GM12878 (cell line): ENCODE measurements around the gene CCL3. TPM values are rescaled to one million over a fixed set of nuclear protein-coding genes. Genes with fewer than 3 reads are reported as not detected.
A peak's percentile ranks its signal among the peaks of the same experiment; 100 is the strongest.
"Not testable (repeated sequence)": the region's sequence is repeated elsewhere in the genome, so short reads cannot be mapped to it uniquely, and the experiment has no call there.

Experiments used
- ATAC-seq: fragments of 200-7000 bp; cut with Tn5 transposase; 3 replicates; pipeline ENCODE4 v1.9.1; 2020; ENCODE audit warnings: mild to moderate bottlenecking, moderate library complexity
- BruUV-seq: library from RNA; stranded (reverse); fragments of 400-500 nt; replicated peaks from 2 replicates; lab custom pipeline; 2021; lab: Mats Ljungman, UMichigan
- CTCF ChIA-PET: fragments of 300-600 bp; sonication (Branson Sonifier 250); formaldehyde crosslinking; extraction: SDS; loops from one replicate; lab custom pipeline; 2021; ENCODE audit warnings: inconsistent platforms; lab: Yijun Ruan, JAX
- POLR2A ChIA-PET: fragments of 350-600 bp; formaldehyde crosslinking; extraction: SDS; loops from one replicate; lab custom pipeline; 2021; ENCODE audit warnings: inconsistent platforms; lab: Charles Lee
- RAD21 ChIA-PET: fragments of 300-600 bp; sonication (Branson Sonifier 250); formaldehyde crosslinking; loops from one replicate; lab custom pipeline; 2023; ENCODE audit warnings: antibody characterized with exemption; ENCODE audit not compliant: unreplicated experiment; lab: Charles Lee
- SMC1A ChIA-PET: fragments of 300-600 bp; sonication (Branson Sonifier 250); formaldehyde crosslinking; loops from one replicate; lab custom pipeline; 2023; ENCODE audit not compliant: unreplicated experiment, uncharacterized antibody; lab: Charles Lee
- DNase-seq: peaks from one replicate; pipeline ENCODE4 v3.0.0-alpha.2; 2011; ENCODE audit warnings: low read depth, low spot score
- FAIRE-seq: peaks from 3 replicates; lab custom pipeline; 2011; peaks lifted over from hg19 to GRCh38; lab: Jason Lieb, UNC
- H2AFZ ChIP-seq: 2 replicates; pipeline ENCODE4 v1.6.0; 2011; ENCODE audit warnings: low read depth, low read length, control low read depth; ENCODE audit not compliant: control insufficient read depth
- H3K27ac ChIP-seq: 2 replicates; pipeline ENCODE4 v1.5.1; 2011; ENCODE audit warnings: control low read depth; ENCODE audit not compliant: control insufficient read depth, insufficient read depth
- H3K27me3 ChIP-seq, 2 experiments: replicated peaks in 1 of 2; 2 replicates each; pipeline versions ENCODE4 v1.6.0 to v1.6.1; 2011; ENCODE audit warnings: low read length in 1 of 2; ENCODE audit not compliant: control insufficient read depth in 2 of 2, insufficient read depth in 2 of 2
- H3K36me3 ChIP-seq, 2 experiments: 2 replicates each; pipeline ENCODE4 v1.5.1; 2011; ENCODE audit warnings: low read length in 1 of 2; ENCODE audit not compliant: control insufficient read depth in 2 of 2, insufficient read depth in 2 of 2
- H3K4me1 ChIP-seq: 2 replicates; pipeline ENCODE4 v1.6.1; 2011; ENCODE audit warnings: mild to moderate bottlenecking, low read length, moderate library complexity, mixed read lengths; ENCODE audit not compliant: control insufficient read depth, insufficient read depth
- H3K4me2 ChIP-seq: 2 replicates; pipeline ENCODE4 v1.6.0; 2011; ENCODE audit warnings: control low read depth; ENCODE audit not compliant: control insufficient read depth, insufficient read depth
- H3K4me3 ChIP-seq: fragments of 200-600 bp; sonication (generic); 2 replicates; pipeline ENCODE4 v1.5.1; 2016
- H3K79me2 ChIP-seq: 2 replicates; pipeline ENCODE4 v1.6.0; 2011; ENCODE audit warnings: low read length; ENCODE audit not compliant: control insufficient read depth, insufficient read depth
- H3K9ac ChIP-seq: 2 replicates; pipeline ENCODE4 v1.8.0; 2011; ENCODE audit warnings: low read length, control low read depth, mixed read lengths; ENCODE audit not compliant: control insufficient read depth, insufficient read depth
- H3K9me3 ChIP-seq: replicated peaks from 3 replicates; pipeline ENCODE4 v1.5.1; 2011; ENCODE audit warnings: mild to moderate bottlenecking, low read length; ENCODE audit not compliant: control insufficient read depth, insufficient read depth
- H4K20me1 ChIP-seq: 2 replicates; pipeline ENCODE4 v1.6.0; 2011; ENCODE audit not compliant: control insufficient read depth, insufficient read depth
- BCL11A ChIP-seq: IDR thresholded peaks from 2 replicates; pipeline ENCODE4 v1.6.1; 2011; ENCODE audit warnings: low read depth, low read length
- CEBPB ChIP-seq, 2 experiments: fragments of 150-350 bp in 1 of 2; IDR thresholded peaks; 2 replicates each; pipeline ENCODE4 v1.6.1; 2012 to 2014; ENCODE audit warnings: low read depth in 2 of 2, low read length in 2 of 2, borderline replicate concordance in 1 of 2, inconsistent platforms in 1 of 2
- EGR1 ChIP-seq, 2 experiments: IDR thresholded peaks; 1 replicate in 1 of 2; 2 replicates in 1 of 2; pipeline ENCODE4 v1.6.1; 2011 to 2012; ENCODE audit warnings: low read depth in 2 of 2, low read length in 2 of 2, borderline replicate concordance in 1 of 2, mild to moderate bottlenecking in 1 of 2, moderate library complexity in 1 of 2
- IKZF1 ChIP-seq: fragments of 450-650 bp; conservative IDR thresholded peaks from 2 replicates; pipeline ENCODE4 v1.6.1; 2017; ENCODE audit warnings: antibody characterized with exemption, mild to moderate bottlenecking
- IKZF2 ChIP-seq, 2 experiments: fragments of 450-650 bp; IDR thresholded peaks; 2 replicates each; pipeline ENCODE4 v1.6.1; 2017; ENCODE audit warnings: mild to moderate bottlenecking in 2 of 2, moderate library complexity in 2 of 2
- POLR2AphosphoS5 ChIP-seq: IDR thresholded peaks from 2 replicates; pipeline ENCODE4 v1.6.1; 2011; ENCODE audit warnings: mild to moderate bottlenecking, low read length, inconsistent platforms
- RUNX3 ChIP-seq: IDR thresholded peaks from 2 replicates; pipeline ENCODE4 v1.6.1; 2012; ENCODE audit warnings: low read length, inconsistent platforms
- TBL1XR1 ChIP-seq: IDR thresholded peaks from 2 replicates; pipeline ENCODE4 v1.6.1; 2012; ENCODE audit warnings: low read depth, low read length, improper control_type of control experiment
- whole genome bisulfite sequencing: methylation state at CpG from one replicate; pipeline ENCODE4 v1.1.6; 2016; ENCODE audit warnings: low lambda C conversion rate; ENCODE audit not compliant: insufficient replicate concordance, insufficient coverage; ENCODE audit errors: missing lambda C conversion rate; 5-methylcytosine and 5-hydroxymethylcytosine counted together
- in situ Hi-C: fragments of 300-500 bp; cut with MboI; formaldehyde crosslinking; loops from 9 replicates; pipeline ENCODE4 v1.14.3; 2018; ENCODE audit warnings: mixed read lengths
- intact Hi-C: fragments of 100-400 bp; cut with micrococcal nuclease; formaldehyde crosslinking; loops from one replicate; pipeline ENCODE4 v1.14.2; 2022; ENCODE audit not compliant: unreplicated experiment
- polyA plus RNA-seq, 11 experiments: library from polyadenylated mRNA; depleted of rRNA in 4 of 11; unstranded in 6 of 11; stranded (reverse) in 5 of 11; fragments of >200 nt; fragmentation: Nextera tagmentation in 4 of 11; fragmentation: Illumina TruSeq in 1 of 11; extraction: Ambion mirVana in 4 of 11; extraction: Trizol in 1 of 11; gene quantifications; 1 replicate in 1 of 11; 2 replicates in 10 of 11; pipeline versions ENCODE4 v1.2.1 to v1.2.3, GENCODE V29; 2011 to 2016; ENCODE audit warnings: inconsistent platforms in 2 of 11, missing spikeins in 2 of 11, low read depth in 1 of 11
- total RNA-seq, 4 experiments: library from RNA; depleted of rRNA in 3 of 4; stranded (reverse); fragments of >200 nt in 3 of 4; fragmentation: Illumina TruSeq in 1 of 4; extraction: Trizol in 1 of 4; gene quantifications; 2 replicates each; pipeline versions ENCODE4 v1.2.1 to v1.2.3, GENCODE V29; 2013 to 2021

The CCL3 gene
- total and polyA plus RNA-seq, 10 of the 15 experiments (the other 5 are each of a cell fraction or from before 2014, with no cell fraction given) = 96.5 to 1,488 (median 199) TPM

- SMC1A ChIA-PET = interaction anchor here (1.5 to 2.3 kb wide), 3 partner anchors 26 to 50 kb away, joined by 7 to 8 read pairs (median 7); no protein-coding TSS in a partner anchor
- RAD21 ChIA-PET = interaction anchor here (0.7 to 0.9 kb wide), 2 partner anchors 9 to 12 kb away, joined by 3 to 4 read pairs; partner anchors contain the start of gene CCL3
- H3K9ac ChIP-seq, DNase-seq, BruUV-seq, H3K9me3 ChIP-seq, H3K27ac ChIP-seq, H3K36me3 ChIP-seq, intact Hi-C loops, in situ Hi-C loops, H4K20me1 ChIP-seq, FAIRE-seq, H3K79me2 ChIP-seq, H2AFZ ChIP-seq, ATAC-seq, H3K4me3 ChIP-seq, CTCF ChIA-PET, H3K27me3 ChIP-seq, H3K4me2 ChIP-seq: not testable (repeated sequence)
- 56% methylated on average over 1 of the region's 1 CpG for WGBS
- peak; percentile 11; the same call in 1 of the 2 replicates for TF ChIP-seq BCL11A
- peak; percentile 39 for TF ChIP-seq RUNX3
- peaks cover 30% of the 10 kb centered on the region for H3K4me1 ChIP-seq
- POLR2A ChIA-PET = interaction anchor here (1.3 to 1.6 kb wide), 2 partner anchors 13 to 47 kb away, joined by 3 to 4 read pairs; no protein-coding TSS in a partner anchor
These were observed 9.1 kb upstream of the CCL3 start for GRCh38 chr17:36099004-36099403.

DNA sequence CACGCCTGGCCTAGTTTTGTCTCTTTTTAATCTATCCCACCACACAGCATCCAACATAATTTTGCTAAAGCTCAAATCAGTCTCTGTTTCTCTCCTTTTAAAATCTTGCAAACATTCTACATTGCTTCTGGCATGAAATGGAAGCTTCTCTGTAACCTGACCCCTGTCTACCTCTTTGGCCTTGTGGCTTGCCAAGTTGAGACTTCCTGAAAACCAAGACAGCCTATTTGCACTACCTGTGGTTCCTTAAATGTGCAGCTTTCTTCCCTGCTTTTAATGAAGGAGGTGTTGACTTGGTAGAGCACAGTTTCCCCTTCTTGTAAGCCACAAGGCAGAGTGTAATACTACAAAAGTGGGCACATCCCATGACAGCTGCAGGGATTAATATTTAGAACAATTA lies 6.0 kb upstream of the CCL3 start:
- H3K36me3 ChIP-seq = no peaks in the 10 kb centered on the region
- ChIA-PET POLR2A (interaction anchor here (0.6 kb wide), 1 partner anchor 200 kb away, joined by 3 read pairs; no protein-coding TSS in a partner anchor), RAD21 (no interaction called here)
- H4K20me1 ChIP-seq = no peaks in the 10 kb centered on the region
- no peak overlapping the region for H3K9ac ChIP-seq
- H2AFZ ChIP-seq = no peak overlapping the region
- H3K27me3 ChIP-seq = no peaks in the 10 kb centered on the region
- FAIRE-seq = no peak
- H3K4me1 ChIP-seq = peaks cover 30% of the 10 kb centered on the region
- no peak overlapping the region for H3K27ac ChIP-seq
- WGBS = 0% methylated on average over 1 of the region's 1 CpG
- DNase-seq = no peak
- H3K79me2 ChIP-seq = no peaks in the 10 kb centered on the region
- H3K4me2 ChIP-seq = no peak overlapping the region
- TF ChIP-seq TBL1XR1 = no peak
- peak; percentile 27 to 47; a peak in 2 of 4 replicates for TF ChIP-seq IKZF2 (IDR thresholded peaks at IDR 0.05)
- TF ChIP-seq POLR2AphosphoS5 = no peak
- no peak for TF ChIP-seq EGR1 (IDR thresholded peaks at IDR 0.05; ENCODE audit: borderline replicate concordance in 1 of 2, low read depth in 2 of 2, low read length in 2 of 2)
- peak; percentile 35 for TF ChIP-seq IKZF1
- TF ChIP-seq RUNX3 = 0 out of 2 replicates have a peak, but pooled peaks have one; percentile 11
- TF ChIP-seq CEBPB (IDR thresholded peaks at IDR 0.05; ENCODE audit: borderline replicate concordance in 1 of 2, low read depth in 2 of 2, low read length in 2 of 2) = no peak
- TF ChIP-seq, all 136 proteins: peak for 3
- H3K9me3 ChIP-seq = no peaks in the 10 kb centered on the region; the same call in 2 of the 3 replicates
- in situ Hi-C loops = no loop called here
- ChIA-PET CTCF (interaction anchor here (1.2 kb wide), 1 partner anchor 23 kb away, joined by 3 read pairs; no protein-coding TSS in a partner anchor), SMC1A (interaction anchor here (0.7 to 1.5 kb wide), 3 partner anchors 22 to 54 kb away, joined by 3 to 5 read pairs (median 3); no protein-coding TSS in a partner anchor)
- ATAC-seq = no peak
- H3K4me3 ChIP-seq = no peak overlapping the region
- BruUV-seq = no TSS peak
- intact Hi-C loops = no loop called here
